Hepatocyte (in vitro differentiated cells): ENCODE results near the gene HS3ST5.

Experiments
- CTCF ChIP-seq: fragments of 200-600 bp; sonication (generic); IDR thresholded peaks from 2 replicates; pipeline ENCODE4 v1.5.1; 2016; ENCODE audit warnings: antibody characterized with exemption, mild to moderate bottlenecking; ENCODE audit not compliant: poor library complexity
- EZH2 ChIP-seq: fragments of 200-600 bp; sonication (generic); IDR thresholded peaks from 2 replicates; pipeline ENCODE4 v1.6.1; 2016; ENCODE audit warnings: antibody characterized with exemption, mild to moderate bottlenecking, borderline replicate concordance
- EZH2phosphoT487 ChIP-seq: fragments of 200-600 bp; sonication (generic); IDR thresholded peaks from one replicate; pipeline ENCODE4 v1.6.1; 2018; ENCODE audit warnings: antibody characterized with exemption, mild to moderate bottlenecking, low read depth, moderate library complexity; ENCODE audit not compliant: unreplicated experiment, severe bottlenecking

- TF ChIP-seq CTCF: no peak
- no peak for TF ChIP-seq EZH2
- no peak for TF ChIP-seq EZH2phosphoT487
Measured at GRCh38 chr6:114282292-114282691, 60.5 kb downstream of the HS3ST5 start.
